SK-N-SH treated with all-trans-retinoic acid at 6 μM for 48 hours (cell line): ENCODE data around the gene ANKRD33B.

Experiments
- ATAC-seq: fragments of 200-7000 bp; cut with Tn5 transposase; 3 replicates; pipeline ENCODE4 v1.9.1; 2020; ENCODE audit warnings: mild to moderate bottlenecking, moderate library complexity
- ARNTL ChIP-seq: fragments of 450-650 bp; formaldehyde crosslinking; IDR thresholded peaks from 2 replicates; pipeline ENCODE4 v1.5.0; 2020; ENCODE audit warnings: low read depth, mild to moderate bottlenecking, moderate library complexity, borderline replicate concordance
- BACH2 ChIP-seq: fragments of 250-450 bp; sonication (Bioruptor Pico); IDR thresholded peaks from 2 replicates; pipeline ENCODE4 v1.9.0; 2021; ENCODE audit warnings: mild to moderate bottlenecking, borderline replicate concordance
- CREB5 ChIP-seq: fragments of 250-450 bp; sonication (Bioruptor Pico); IDR thresholded peaks from 2 replicates; pipeline ENCODE4 v1.5.1; 2020; ENCODE audit warnings: low read depth, mild to moderate bottlenecking, moderate library complexity
- CSDC2 ChIP-seq: fragments of 250-450 bp; sonication (Bioruptor Pico); IDR thresholded peaks from 2 replicates; pipeline ENCODE4 v1.5.0; 2020; ENCODE audit warnings: mild to moderate bottlenecking, moderate library complexity
- CSRNP3 ChIP-seq: fragments of 250-450 bp; sonication (Bioruptor Pico); IDR thresholded peaks from 2 replicates; pipeline ENCODE4 v1.5.1; 2021; ENCODE audit warnings: mild to moderate bottlenecking, moderate library complexity
- ESRRG ChIP-seq: fragments of 250-450 bp; sonication (Bioruptor Pico); IDR thresholded peaks from 2 replicates; pipeline ENCODE4 v1.6.1; 2021; ENCODE audit warnings: mild to moderate bottlenecking
- GLIS3 ChIP-seq: fragments of 250-450 bp; sonication (Bioruptor Pico); IDR thresholded peaks from 2 replicates; pipeline ENCODE4 v1.5.0; 2020; ENCODE audit warnings: mild to moderate bottlenecking, moderate library complexity
- OSR1 ChIP-seq: fragments of 250-450 bp; sonication (Bioruptor Pico); IDR thresholded peaks from 2 replicates; pipeline ENCODE4 v1.8.0; 2022; ENCODE audit warnings: moderate library complexity, mild to moderate bottlenecking, inconsistent platforms
- PPARA ChIP-seq: fragments of 250-450 bp; sonication (Bioruptor Pico); IDR thresholded peaks from 2 replicates; pipeline ENCODE4 v1.5.0; 2020; ENCODE audit warnings: mild to moderate bottlenecking, borderline replicate concordance
- RARB ChIP-seq: fragments of 250-450 bp; sonication (Bioruptor Pico); IDR thresholded peaks from 2 replicates; pipeline ENCODE4 v1.8.0; 2021; ENCODE audit warnings: mild to moderate bottlenecking, moderate library complexity
- SNAI2 ChIP-seq: fragments of 250-450 bp; sonication (Bioruptor Pico); IDR thresholded peaks from 2 replicates; pipeline ENCODE4 v1.5.0; 2020; ENCODE audit warnings: mild to moderate bottlenecking, moderate library complexity
- ZC3H10 ChIP-seq: fragments of 250-450 bp; sonication (Bioruptor Pico); IDR thresholded peaks from 2 replicates; pipeline ENCODE4 v1.5.1; 2021; ENCODE audit warnings: mild to moderate bottlenecking, moderate library complexity
- ZFP3 ChIP-seq: fragments of 250-450 bp; sonication (Bioruptor Pico); IDR thresholded peaks from 2 replicates; pipeline ENCODE4 v1.5.0; 2020; ENCODE audit warnings: mild to moderate bottlenecking, moderate library complexity
- ZFP30 ChIP-seq: fragments of 450-650 bp; formaldehyde crosslinking; IDR thresholded peaks from 2 replicates; pipeline ENCODE4 v1.5.0; 2022; ENCODE audit warnings: mild to moderate bottlenecking, moderate library complexity
- ZNF70 ChIP-seq: fragments of 450-650 bp; formaldehyde crosslinking; IDR thresholded peaks from 2 replicates; pipeline ENCODE4 v1.5.0; 2020; ENCODE audit warnings: mild to moderate bottlenecking, moderate library complexity
- ZNF8 ChIP-seq: fragments of 450-650 bp; formaldehyde crosslinking; IDR thresholded peaks from 2 replicates; pipeline ENCODE4 v1.5.0; 2020; ENCODE audit warnings: mild to moderate bottlenecking, moderate library complexity
- TF ChIP-seq, protein P1 (sequence below): fragments of 250-450 bp; sonication (Bioruptor Pico); IDR thresholded peaks from 2 replicates; pipeline ENCODE4 v1.8.0; 2021; ENCODE audit warnings: low read depth, mild to moderate bottlenecking, moderate library complexity, borderline replicate concordance
- TF ChIP-seq, protein P2 (sequence below): fragments of 250-450 bp; sonication (Bioruptor Pico); IDR thresholded peaks from 2 replicates; pipeline ENCODE4 v1.5.0; 2020; ENCODE audit warnings: mild to moderate bottlenecking, moderate library complexity
- TF ChIP-seq, protein P3 (sequence below): fragments of 250-450 bp; sonication (Bioruptor Pico); IDR thresholded peaks from 2 replicates; pipeline ENCODE4 v1.8.0; 2020; ENCODE audit warnings: mild to moderate bottlenecking, moderate library complexity, borderline replicate concordance

The ANKRD33B gene

GRCh38 chr5:10645146-10645545 lies 81.3 kb downstream of the ANKRD33B start (continued):
- TF ChIP-seq ZNF8 (CRISPR knock-in tag) (no peak), ZC3H10 (CRISPR knock-in tag) (no peak)

DNA sequence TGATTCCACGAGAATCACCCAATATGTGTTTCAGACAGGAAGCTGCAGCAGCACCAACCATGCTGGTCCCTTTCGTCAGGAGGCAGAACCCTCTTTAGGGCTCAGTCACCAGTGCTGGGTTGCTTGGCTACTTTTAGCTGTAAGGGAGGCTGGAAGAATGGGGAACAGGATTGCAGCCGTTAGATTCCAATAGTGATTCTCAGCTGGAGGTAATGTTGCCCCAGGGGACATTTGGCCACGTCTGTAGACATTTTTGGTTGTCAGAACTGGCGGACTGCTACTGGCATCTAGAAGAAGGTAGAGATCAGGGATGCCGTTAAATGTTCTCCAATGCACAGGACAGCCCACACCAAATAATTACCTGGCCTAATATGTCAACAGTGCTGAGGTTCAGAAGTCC lies 81.8 kb downstream of the ANKRD33B start:
- no peak for TF ChIP-seq GLIS3 (CRISPR knock-in tag)
- ATAC-seq, result no peak

DNA sequence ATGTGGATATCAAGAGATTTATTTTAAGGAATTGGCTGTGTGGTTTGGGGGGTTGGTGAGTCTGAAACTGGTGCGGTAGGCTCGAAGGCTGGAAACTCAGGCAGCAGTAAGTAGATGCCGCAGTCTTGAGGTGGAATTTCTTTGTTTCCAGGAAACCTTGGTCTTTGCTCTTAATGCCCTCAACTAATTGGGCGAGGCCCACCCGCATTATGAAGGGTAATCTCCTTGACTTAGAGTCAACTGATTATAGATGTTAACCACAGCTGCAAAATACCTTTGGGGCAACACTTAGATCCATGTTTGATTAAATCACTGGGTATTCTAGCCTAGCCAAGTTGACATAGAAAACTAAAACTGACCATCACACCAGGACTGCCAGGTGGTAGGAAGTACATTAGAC lies 83.8 kb downstream of the ANKRD33B start:
- TF ChIP-seq BACH2 (no peak), ESRRG (CRISPR knock-in tag) (no peak), OSR1 (CRISPR knock-in tag) (no peak), ARNTL (CRISPR knock-in tag) (no peak), ZFP3 (CRISPR knock-in tag) (no peak), CSDC2 (CRISPR knock-in tag) (no peak), SNAI2 (CRISPR knock-in tag) (no peak), ZFP30 (CRISPR knock-in tag) (no peak), ZC3H10 (CRISPR knock-in tag) (no peak), PPARA (CRISPR knock-in tag) (no peak), CSRNP3 (CRISPR knock-in tag) (no peak), CREB5 (CRISPR knock-in tag) (no peak), GLIS3 (CRISPR knock-in tag) (no peak), ZNF70 (CRISPR knock-in tag) (no peak), ZNF8 (CRISPR knock-in tag) (no peak), RARB (CRISPR knock-in tag) (no peak)
- TF ChIP-seq, protein P1, sequence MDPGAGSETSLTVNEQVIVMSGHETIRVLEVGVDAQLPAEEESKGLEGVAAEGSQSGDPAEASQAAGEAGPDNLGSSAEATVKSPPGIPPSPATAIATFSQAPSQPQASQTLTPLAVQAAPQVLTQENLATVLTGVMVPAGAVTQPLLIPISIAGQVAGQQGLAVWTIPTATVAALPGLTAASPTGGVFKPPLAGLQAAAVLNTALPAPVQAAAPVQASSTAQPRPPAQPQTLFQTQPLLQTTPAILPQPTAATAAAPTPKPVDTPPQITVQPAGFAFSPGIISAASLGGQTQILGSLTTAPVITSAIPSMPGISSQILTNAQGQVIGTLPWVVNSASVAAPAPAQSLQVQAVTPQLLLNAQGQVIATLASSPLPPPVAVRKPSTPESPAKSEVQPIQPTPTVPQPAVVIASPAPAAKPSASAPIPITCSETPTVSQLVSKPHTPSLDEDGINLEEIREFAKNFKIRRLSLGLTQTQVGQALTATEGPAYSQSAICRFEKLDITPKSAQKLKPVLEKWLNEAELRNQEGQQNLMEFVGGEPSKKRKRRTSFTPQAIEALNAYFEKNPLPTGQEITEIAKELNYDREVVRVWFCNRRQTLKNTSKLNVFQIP (CRISPR knock-in tag), result no peak
- TF ChIP-seq, protein P2, sequence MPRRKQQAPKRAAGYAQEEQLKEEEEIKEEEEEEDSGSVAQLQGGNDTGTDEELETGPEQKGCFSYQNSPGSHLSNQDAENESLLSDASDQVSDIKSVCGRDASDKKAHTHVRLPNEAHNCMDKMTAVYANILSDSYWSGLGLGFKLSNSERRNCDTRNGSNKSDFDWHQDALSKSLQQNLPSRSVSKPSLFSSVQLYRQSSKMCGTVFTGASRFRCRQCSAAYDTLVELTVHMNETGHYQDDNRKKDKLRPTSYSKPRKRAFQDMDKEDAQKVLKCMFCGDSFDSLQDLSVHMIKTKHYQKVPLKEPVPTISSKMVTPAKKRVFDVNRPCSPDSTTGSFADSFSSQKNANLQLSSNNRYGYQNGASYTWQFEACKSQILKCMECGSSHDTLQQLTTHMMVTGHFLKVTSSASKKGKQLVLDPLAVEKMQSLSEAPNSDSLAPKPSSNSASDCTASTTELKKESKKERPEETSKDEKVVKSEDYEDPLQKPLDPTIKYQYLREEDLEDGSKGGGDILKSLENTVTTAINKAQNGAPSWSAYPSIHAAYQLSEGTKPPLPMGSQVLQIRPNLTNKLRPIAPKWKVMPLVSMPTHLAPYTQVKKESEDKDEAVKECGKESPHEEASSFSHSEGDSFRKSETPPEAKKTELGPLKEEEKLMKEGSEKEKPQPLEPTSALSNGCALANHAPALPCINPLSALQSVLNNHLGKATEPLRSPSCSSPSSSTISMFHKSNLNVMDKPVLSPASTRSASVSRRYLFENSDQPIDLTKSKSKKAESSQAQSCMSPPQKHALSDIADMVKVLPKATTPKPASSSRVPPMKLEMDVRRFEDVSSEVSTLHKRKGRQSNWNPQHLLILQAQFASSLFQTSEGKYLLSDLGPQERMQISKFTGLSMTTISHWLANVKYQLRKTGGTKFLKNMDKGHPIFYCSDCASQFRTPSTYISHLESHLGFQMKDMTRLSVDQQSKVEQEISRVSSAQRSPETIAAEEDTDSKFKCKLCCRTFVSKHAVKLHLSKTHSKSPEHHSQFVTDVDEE (CRISPR knock-in tag), result no peak
- TF ChIP-seq, protein P3, sequence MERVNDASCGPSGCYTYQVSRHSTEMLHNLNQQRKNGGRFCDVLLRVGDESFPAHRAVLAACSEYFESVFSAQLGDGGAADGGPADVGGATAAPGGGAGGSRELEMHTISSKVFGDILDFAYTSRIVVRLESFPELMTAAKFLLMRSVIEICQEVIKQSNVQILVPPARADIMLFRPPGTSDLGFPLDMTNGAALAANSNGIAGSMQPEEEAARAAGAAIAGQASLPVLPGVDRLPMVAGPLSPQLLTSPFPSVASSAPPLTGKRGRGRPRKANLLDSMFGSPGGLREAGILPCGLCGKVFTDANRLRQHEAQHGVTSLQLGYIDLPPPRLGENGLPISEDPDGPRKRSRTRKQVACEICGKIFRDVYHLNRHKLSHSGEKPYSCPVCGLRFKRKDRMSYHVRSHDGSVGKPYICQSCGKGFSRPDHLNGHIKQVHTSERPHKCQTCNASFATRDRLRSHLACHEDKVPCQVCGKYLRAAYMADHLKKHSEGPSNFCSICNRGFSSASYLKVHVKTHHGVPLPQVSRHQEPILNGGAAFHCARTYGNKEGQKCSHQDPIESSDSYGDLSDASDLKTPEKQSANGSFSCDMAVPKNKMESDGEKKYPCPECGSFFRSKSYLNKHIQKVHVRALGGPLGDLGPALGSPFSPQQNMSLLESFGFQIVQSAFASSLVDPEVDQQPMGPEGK (CRISPR knock-in tag), result no peak
- ATAC-seq, result no peak

DNA sequence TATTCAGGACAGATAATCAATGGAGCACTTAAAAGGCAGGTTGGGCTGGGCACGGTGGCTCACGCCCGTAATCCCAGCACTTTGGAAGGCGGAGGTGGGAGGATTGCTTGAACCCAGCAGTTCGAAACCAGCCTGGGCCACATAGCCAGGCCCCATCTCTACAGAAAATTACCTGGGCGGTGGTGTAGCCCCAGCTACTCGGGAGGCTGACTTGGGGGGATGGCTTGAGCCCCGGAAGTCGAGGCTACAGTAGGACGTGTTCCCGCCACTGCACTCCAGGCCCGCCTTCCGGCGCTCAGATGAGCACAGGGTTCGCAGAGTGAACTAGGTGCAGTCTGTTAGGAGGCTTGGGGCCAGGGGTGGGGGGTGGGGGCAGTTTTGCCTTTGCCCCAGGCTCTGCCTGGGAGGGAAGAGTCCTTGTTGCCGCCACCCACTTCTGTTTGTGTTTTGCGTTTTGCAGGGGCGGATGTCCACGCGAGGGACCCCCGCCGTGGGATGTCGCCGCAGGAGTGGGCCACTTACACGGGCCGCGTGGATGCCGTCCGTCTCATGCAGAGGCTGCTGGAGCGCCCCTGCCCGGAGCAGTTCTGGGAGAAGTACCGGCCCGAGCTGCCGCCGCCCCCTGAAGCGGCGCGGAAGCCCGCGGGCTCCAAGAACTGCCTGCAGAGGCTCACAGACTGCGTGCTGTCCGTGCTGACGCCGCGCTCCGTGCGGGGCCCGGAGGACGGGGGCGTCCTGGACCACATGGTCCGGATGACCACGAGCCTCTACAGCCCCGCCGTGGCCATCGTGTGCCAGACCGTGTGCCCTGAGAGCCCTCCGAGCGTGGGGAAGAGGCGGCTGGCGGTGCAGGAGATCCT lies 85.2 kb downstream of the ANKRD33B start:
- no peak for ATAC-seq
- TF ChIP-seq ZNF70 (CRISPR knock-in tag) (no peak), SNAI2 (CRISPR knock-in tag) (no peak), CSDC2 (CRISPR knock-in tag) (no peak), ZC3H10 (CRISPR knock-in tag) (no peak), ARNTL (CRISPR knock-in tag) (no peak), ESRRG (CRISPR knock-in tag) (no peak), ZNF8 (CRISPR knock-in tag) (no peak), RARB (CRISPR knock-in tag) (no peak), GLIS3 (CRISPR knock-in tag) (no peak)
- TF ChIP-seq, protein P2 (CRISPR knock-in tag), result no peak
- TF ChIP-seq, protein P1 (CRISPR knock-in tag), result no peak
